C4-2B (cell line): ENCODE results near the gene TUBGCP5.

ENCODE experiments used
- CTCF ChIP-seq: fragments of 450-650 bp; conservative IDR thresholded peaks from 2 replicates; pipeline ENCODE4 v1.5.1; 2017; ENCODE audit warnings: mild to moderate bottlenecking
- ZFX ChIP-seq: fragments of 450-650 bp; IDR thresholded peaks from 2 replicates; pipeline ENCODE4 v1.6.1; 2017

- TF ChIP-seq CTCF (no peak; the same call in 1 of the 2 replicates), ZFX (no peak)
Observed at GRCh38 chr15:23039917-23040281, 530 bp upstream of the TUBGCP5 start.
